HCT116 (cell line): Measurements from ENCODE around the gene EGFL7. TPM values are rescaled to one million over a fixed set of nuclear protein-coding genes. Genes with fewer than 3 reads are reported as not detected.

ENCODE experiments used
- ATAC-seq: fragments of 200-7000 bp; cut with Tn5 transposase; 2 replicates; pipeline ENCODE4 v1.9.1; 2020; ENCODE audit warnings: mild to moderate bottlenecking, moderate library complexity
- BruUV-seq: library from RNA; stranded (reverse); fragments of 400-500 nt; replicated peaks from 2 replicates; lab custom pipeline; 2021; lab: Mats Ljungman, UMichigan
- CTCF ChIA-PET: fragments of 300-600 bp; sonication (Branson Sonifier 250); formaldehyde crosslinking; loops from one replicate; lab custom pipeline; 2021; ENCODE audit warnings: antibody characterized with exemption; lab: Charles Lee
- POLR2A ChIA-PET: fragments of 300-600, 350-600 bp; sonication (Branson Sonifier 250); formaldehyde crosslinking; loops from one replicate; lab custom pipeline; 2021; ENCODE audit warnings: antibody characterized with exemption; lab: Charles Lee
- RAD21 ChIA-PET, 2 experiments: fragments of 300-600 bp; sonication (Branson Sonifier 250); formaldehyde crosslinking; loops; one replicate each; lab custom pipeline; 2023; ENCODE audit warnings: low total read pairs in 2 of 2; ENCODE audit not compliant: uncharacterized antibody in 2 of 2, unreplicated experiment in 2 of 2, low non-redundant PET in 1 of 2; lab: Charles Lee
- DNase-seq: peaks from one replicate; pipeline ENCODE4 v3.0.0-alpha.2; 2010; ENCODE audit warnings: low read depth, low spot score
- H2AFZ ChIP-seq: fragments of 200-600 bp; shearing (Covaris generic), sonication (generic); 2 replicates; pipeline ENCODE4 v1.6.1; 2017; ENCODE audit warnings: low read depth, mixed run types, mixed read lengths, antibody characterized with exemption, low read length; ENCODE audit not compliant: poor library complexity, severe bottlenecking
- H3K27ac ChIP-seq: 2 replicates; pipeline ENCODE4 v1.5.1; 2012; ENCODE audit warnings: low read depth, low read length
- H3K27me3 ChIP-seq: fragments of 200-600 bp; sonication (generic); 2 replicates; pipeline ENCODE4 v1.6.1; 2016; ENCODE audit warnings: mixed run types, low read length, mixed read lengths; ENCODE audit not compliant: insufficient read depth
- H3K36me3 ChIP-seq, 2 experiments: fragments of 200-500 bp in 1 of 2; fragments of 200-600 bp in 1 of 2; sonication (Bioruptor generic) in 1 of 2; sonication (generic) in 1 of 2; 2 replicates each; pipeline versions ENCODE4 v1.5.1 to v1.6.1; 2014 to 2016; ENCODE audit warnings: low read length in 2 of 2, inconsistent platforms in 1 of 2, mixed read lengths in 1 of 2, mixed run types in 1 of 2; ENCODE audit not compliant: insufficient read depth in 2 of 2, control insufficient read depth in 1 of 2
- H3K4me1 ChIP-seq, 2 experiments: fragments of 200-600 bp in 1 of 2; sonication (generic) in 1 of 2; 2 replicates each; pipeline versions ENCODE4 v1.5.1 to v1.6.1; 2012 to 2017; ENCODE audit warnings: low read length in 2 of 2, inconsistent platforms in 1 of 2, mild to moderate bottlenecking in 1 of 2, mixed read lengths in 1 of 2, mixed run types in 1 of 2, moderate library complexity in 1 of 2; ENCODE audit not compliant: insufficient read depth in 2 of 2, control insufficient read depth in 1 of 2
- H3K4me2 ChIP-seq: fragments of 200-600 bp; sonication (generic); 2 replicates; pipeline ENCODE4 v1.6.1; 2017; ENCODE audit warnings: mixed run types, low read length, mixed read lengths
- H3K4me3 ChIP-seq, 2 experiments: fragments of 200-600 bp in 1 of 2; sonication (generic) in 1 of 2; replicated peaks in 1 of 2; 2 replicates each; pipeline ENCODE4 v1.5.1; 2011 to 2016; ENCODE audit warnings: low read length in 2 of 2, control low read depth in 1 of 2, low read depth in 1 of 2, mild to moderate bottlenecking in 1 of 2, mixed read lengths in 1 of 2, mixed run types in 1 of 2
- H3K79me2 ChIP-seq: fragments of 200-600 bp; sonication (generic); 2 replicates; pipeline ENCODE4 v1.6.1; 2017; ENCODE audit warnings: mild to moderate bottlenecking, mixed run types, low read length, moderate library complexity, mixed read lengths; ENCODE audit not compliant: insufficient read depth
- H3K9ac ChIP-seq: fragments of 200-600 bp; sonication (generic); 2 replicates; pipeline ENCODE4 v1.6.1; 2016; ENCODE audit warnings: low read length, mixed read lengths
- H3K9me2 ChIP-seq: fragments of 200-600 bp; sonication (generic), shearing (Covaris generic); 2 replicates; pipeline ENCODE4 v1.6.1; 2017; ENCODE audit warnings: mixed run types, mild to moderate bottlenecking, moderate library complexity; ENCODE audit not compliant: insufficient read depth
- H3K9me3 ChIP-seq, 2 experiments: fragments of 200-500 bp in 1 of 2; fragments of 200-600 bp in 1 of 2; sonication (Bioruptor generic) in 1 of 2; sonication (generic) in 1 of 2; 2 replicates each; pipeline ENCODE4 v1.6.1; 2014 to 2017; ENCODE audit warnings: low read length in 2 of 2, mixed read lengths in 2 of 2, inconsistent platforms in 1 of 2, low read depth in 1 of 2, mild to moderate bottlenecking in 1 of 2, mixed run types in 1 of 2, moderate library complexity in 1 of 2; ENCODE audit not compliant: control insufficient read depth in 1 of 2, insufficient read depth in 1 of 2
- H4K20me1 ChIP-seq: fragments of 200-600 bp; sonication (generic), shearing (Covaris generic); 2 replicates; pipeline ENCODE4 v1.6.1; 2017; ENCODE audit warnings: mixed run types, mild to moderate bottlenecking, moderate library complexity; ENCODE audit not compliant: insufficient read depth
- EGR1 ChIP-seq: IDR thresholded peaks from 2 replicates; pipeline ENCODE4 v1.6.1; 2012; ENCODE audit warnings: low read depth
- EZH2 ChIP-seq: fragments of 200-600 bp; sonication (generic); IDR thresholded peaks from 2 replicates; pipeline ENCODE4 v1.6.1; 2017; ENCODE audit warnings: antibody characterized with exemption, mixed run types
- FOSL1 ChIP-seq: IDR thresholded peaks from 2 replicates; pipeline ENCODE4 v1.6.1; 2012; ENCODE audit warnings: low read depth
- JUND ChIP-seq: IDR thresholded peaks from 2 replicates; pipeline ENCODE4 v1.6.1; 2012
- POLR2AphosphoS5 ChIP-seq: IDR thresholded peaks from 2 replicates; pipeline ENCODE4 v1.6.1; 2011; ENCODE audit warnings: mild to moderate bottlenecking, low read depth, low read length, moderate library complexity
- RAD21 ChIP-seq: IDR thresholded peaks from 2 replicates; pipeline ENCODE4 v1.6.1; 2012; ENCODE audit warnings: low read depth, mild to moderate bottlenecking
- SIN3A ChIP-seq: IDR thresholded peaks from 2 replicates; pipeline ENCODE4 v1.6.1; 2012; ENCODE audit warnings: low read depth
- ZFX ChIP-seq: fragments of 450-650 bp; IDR thresholded peaks from 2 replicates; pipeline ENCODE4 v1.6.1; 2017
- intact Hi-C: fragments of 100-400 bp; cut with micrococcal nuclease; formaldehyde crosslinking; loops from 2 replicates; pipeline ENCODE4 v1.10.0; 2022
- total RNA-seq: library from RNA; stranded (reverse); gene quantifications from one replicate; pipeline ENCODE4 v1.2.1, GENCODE V29; 2021; ENCODE audit not compliant: unreplicated experiment
- TF ChIP-seq, protein P1 (sequence below): IDR thresholded peaks from 2 replicates; pipeline ENCODE4 v1.6.1; 2012
- TF ChIP-seq, protein P2 (sequence below): IDR thresholded peaks from 2 replicates; pipeline ENCODE4 v1.6.1; 2012
- TF ChIP-seq, protein P3 (sequence below): IDR thresholded peaks from 2 replicates; pipeline ENCODE4 v1.6.1; 2011; ENCODE audit warnings: mild to moderate bottlenecking, low read length, moderate library complexity; ENCODE audit not compliant: insufficient replicate concordance; ENCODE audit errors: extremely low read depth

The EGFL7 gene
- total RNA-seq, 1 experiment from 2014 or later = 82.0 TPM

DNA sequence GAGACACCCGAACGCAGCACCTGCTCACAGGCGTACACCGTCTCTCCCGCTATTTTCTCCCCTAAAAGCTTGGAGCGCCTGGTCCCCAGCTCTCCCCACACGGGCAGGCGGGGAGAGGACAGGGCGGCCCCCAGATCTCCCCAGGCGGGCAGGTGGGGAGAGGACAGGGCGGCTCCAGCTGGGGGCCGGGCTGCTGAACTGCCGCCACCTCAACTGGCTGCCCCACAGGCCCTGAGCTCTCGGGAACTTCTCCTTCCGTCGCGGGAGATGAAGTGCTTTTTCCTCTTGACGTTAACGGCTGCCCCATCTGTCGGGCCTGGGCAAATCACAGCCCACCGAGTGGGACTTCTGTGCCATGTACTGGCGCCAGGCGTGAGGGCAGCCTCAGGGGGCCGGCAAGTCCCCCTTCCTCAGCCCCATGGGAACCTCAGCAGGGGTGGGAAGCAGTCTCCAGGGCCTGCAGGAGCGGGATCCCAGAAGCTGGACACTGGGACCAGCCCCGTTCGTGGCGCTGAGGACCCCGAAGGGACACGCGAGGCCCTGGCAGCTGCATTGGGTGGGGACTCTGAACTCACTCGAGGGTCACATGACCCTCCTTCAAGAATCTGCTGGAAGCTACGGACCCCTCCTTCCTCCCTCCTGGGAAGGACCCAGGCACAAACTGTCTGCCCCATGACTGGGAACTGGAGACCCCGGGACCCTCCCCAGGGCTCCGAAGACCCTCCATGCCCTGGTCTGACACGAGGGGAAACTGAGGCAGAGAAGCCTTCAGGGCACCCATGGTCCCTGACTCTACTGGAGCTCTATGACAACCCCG, 5.7 kb upstream of the EGFL7 start:
- TF ChIP-seq JUND (no peak), RAD21 (no peak), ZFX (no peak), FOSL1 (no peak), EZH2 (no peak)
- TF ChIP-seq, protein P1, sequence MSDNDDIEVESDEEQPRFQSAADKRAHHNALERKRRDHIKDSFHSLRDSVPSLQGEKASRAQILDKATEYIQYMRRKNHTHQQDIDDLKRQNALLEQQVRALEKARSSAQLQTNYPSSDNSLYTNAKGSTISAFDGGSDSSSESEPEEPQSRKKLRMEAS = no peak
- RAD21 ChIA-PET = no interaction called here
- H3K4me2 ChIP-seq = no peak overlapping the region

DNA sequence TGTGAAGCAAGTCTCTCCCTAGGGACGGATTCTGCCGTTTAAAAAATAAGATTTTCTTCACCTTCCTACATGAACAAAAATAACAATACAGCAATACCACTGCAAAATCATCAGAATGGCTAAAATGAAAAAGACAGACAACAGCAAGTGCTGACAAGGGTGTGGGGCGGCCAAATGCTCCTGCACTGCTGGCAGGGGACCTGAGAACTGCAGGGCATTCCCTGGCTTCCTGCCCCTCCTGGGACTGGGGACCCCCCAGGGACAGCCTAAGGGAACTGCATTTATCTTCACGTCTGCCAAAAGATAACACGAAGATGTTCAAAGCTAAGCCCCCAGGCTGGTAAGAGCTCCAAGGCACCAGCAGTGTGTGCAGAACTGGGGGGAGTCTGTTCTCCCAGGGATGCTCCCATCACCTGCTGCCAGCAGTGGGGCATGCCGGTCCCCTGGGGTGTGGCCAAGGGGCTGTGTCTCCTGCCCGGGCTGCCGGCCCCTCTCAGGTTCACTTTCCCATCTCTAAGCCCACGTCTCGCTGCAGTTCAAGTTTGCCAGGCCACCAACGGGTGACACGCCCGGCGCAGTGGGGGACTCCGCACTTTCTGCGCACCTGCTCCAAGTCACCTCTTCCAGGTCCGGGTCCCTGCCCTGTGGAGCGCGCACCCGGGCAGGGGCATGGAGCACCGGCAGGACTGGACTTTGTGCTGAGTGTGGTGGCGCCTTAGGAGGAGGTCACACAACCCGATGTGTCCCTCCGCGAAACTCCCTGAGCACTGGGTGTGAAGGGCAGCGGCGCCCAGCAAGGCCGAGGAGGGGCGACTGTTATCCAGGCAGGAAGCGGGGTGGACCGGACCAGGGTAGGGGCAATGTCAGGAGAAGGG, 4.5 kb upstream of the EGFL7 start:
- no TSS peak for BruUV-seq
- Histone ChIP-seq H3K9ac (no peak overlapping the region), H3K4me1 (no peaks in the 10 kb centered on the region), H3K27me3 (no peaks in the 10 kb centered on the region), H3K4me3 (no peak overlapping the region), H3K27ac (no peak overlapping the region), H3K79me2 (no peaks in the 10 kb centered on the region), H3K36me3 (no peaks in the 10 kb centered on the region), H3K9me2 (no peaks in the 10 kb centered on the region), H3K4me2 (no peak overlapping the region), H3K9me3 (no peaks in the 10 kb centered on the region), H2AFZ (no peak overlapping the region), H4K20me1 (no peaks in the 10 kb centered on the region)
- ChIA-PET RAD21 (no interaction called here), POLR2A (no interaction called here), CTCF (no interaction called here)
- intact Hi-C loops = no loop called here
- TF ChIP-seq, protein P2, sequence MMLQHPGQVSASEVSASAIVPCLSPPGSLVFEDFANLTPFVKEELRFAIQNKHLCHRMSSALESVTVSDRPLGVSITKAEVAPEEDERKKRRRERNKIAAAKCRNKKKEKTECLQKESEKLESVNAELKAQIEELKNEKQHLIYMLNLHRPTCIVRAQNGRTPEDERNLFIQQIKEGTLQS = no peak
- TF ChIP-seq SIN3A (no peak), EGR1 (no peak), POLR2AphosphoS5 (no peak)
- TF ChIP-seq, protein P3, sequence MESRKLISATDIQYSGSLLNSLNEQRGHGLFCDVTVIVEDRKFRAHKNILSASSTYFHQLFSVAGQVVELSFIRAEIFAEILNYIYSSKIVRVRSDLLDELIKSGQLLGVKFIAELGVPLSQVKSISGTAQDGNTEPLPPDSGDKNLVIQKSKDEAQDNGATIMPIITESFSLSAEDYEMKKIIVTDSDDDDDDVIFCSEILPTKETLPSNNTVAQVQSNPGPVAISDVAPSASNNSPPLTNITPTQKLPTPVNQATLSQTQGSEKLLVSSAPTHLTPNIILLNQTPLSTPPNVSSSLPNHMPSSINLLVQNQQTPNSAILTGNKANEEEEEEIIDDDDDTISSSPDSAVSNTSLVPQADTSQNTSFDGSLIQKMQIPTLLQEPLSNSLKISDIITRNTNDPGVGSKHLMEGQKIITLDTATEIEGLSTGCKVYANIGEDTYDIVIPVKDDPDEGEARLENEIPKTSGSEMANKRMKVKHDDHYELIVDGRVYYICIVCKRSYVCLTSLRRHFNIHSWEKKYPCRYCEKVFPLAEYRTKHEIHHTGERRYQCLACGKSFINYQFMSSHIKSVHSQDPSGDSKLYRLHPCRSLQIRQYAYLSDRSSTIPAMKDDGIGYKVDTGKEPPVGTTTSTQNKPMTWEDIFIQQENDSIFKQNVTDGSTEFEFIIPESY = no peak
- TF ChIP-seq, protein P1 = no peak
- DNase-seq = no peak
- no peak for ATAC-seq

More for the DNA sequence above, 5.7 kb upstream of the EGFL7 start:
- CTCF ChIA-PET = interaction anchor here (1.3 kb wide), 1 partner anchor 15 kb away, joined by 3 read pairs; no protein-coding TSS in a partner anchor
- Histone ChIP-seq H3K79me2 (no peaks in the 10 kb centered on the region), H3K36me3 (no peaks in the 10 kb centered on the region), H3K4me3 (no peak overlapping the region), H3K4me1 (no peaks in the 10 kb centered on the region), H3K9me2 (no peaks in the 10 kb centered on the region), H4K20me1 (no peaks in the 10 kb centered on the region), H3K27ac (no peak overlapping the region), H3K27me3 (no peaks in the 10 kb centered on the region), H3K9me3 (no peaks in the 10 kb centered on the region), H3K9ac (no peak overlapping the region), H2AFZ (no peak overlapping the region)
- DNase-seq = no peak
- intact Hi-C loops = no loop called here
- ATAC-seq = no peak
- BruUV-seq = no TSS peak
- POLR2A ChIA-PET = no interaction called here
